Natural killer cell (primary cell): ENCODE results near the gene COL16A1. TPM values are rescaled to one million over a fixed set of nuclear protein-coding genes. Genes with fewer than 3 reads are reported as not detected.

ENCODE experiments used
- ATAC-seq, 3 donors: fragments of 150-1000 bp in 2 of 3; fragments of 200-7000 bp in 1 of 3; cut with Tn5 transposase; 1 replicate in 1 of 3; 2 replicates in 2 of 3; pipeline ENCODE4 v1.10.0; 2021; ENCODE audit warnings: mild to moderate bottlenecking in 2 of 3, moderate library complexity in 2 of 3
- DNase-seq, 2 donors: peaks; one replicate each; pipeline versions ENCODE4 v3.0.0 to v3.0.0-alpha.2; 2013 to 2021; ENCODE audit warnings: mixed read lengths in 1 of 2
- H3K27ac ChIP-seq: one replicate; pipeline ENCODE4 v1.5.1; 2013; ENCODE audit warnings: mild to moderate bottlenecking, low read length
- H3K27me3 ChIP-seq: one replicate; pipeline ENCODE4 v1.6.1; 2013; ENCODE audit warnings: low read length; ENCODE audit not compliant: control insufficient read depth, insufficient read depth
- H3K36me3 ChIP-seq: one replicate; pipeline ENCODE4 v1.6.1; 2013; ENCODE audit warnings: low read length; ENCODE audit not compliant: control insufficient read depth, insufficient read depth
- H3K4me1 ChIP-seq: one replicate; pipeline ENCODE4 v1.6.1; 2013; ENCODE audit warnings: low read length; ENCODE audit not compliant: control insufficient read depth, insufficient read depth
- H3K4me3 ChIP-seq: one replicate; pipeline ENCODE4 v1.5.1; 2013; ENCODE audit warnings: low read length
- H3K9me3 ChIP-seq: one replicate; pipeline ENCODE4 v1.6.1; 2013; ENCODE audit warnings: low read length; ENCODE audit not compliant: control insufficient read depth, insufficient read depth
- H3K27ac Mint-ChIP-seq, 2 donors: one replicate each; pipeline ENCODE4 v1.8.0; 2022; ENCODE audit warnings: mild to moderate bottlenecking in 2 of 2, mixed read lengths in 2 of 2, moderate library complexity in 1 of 2
- H3K27me3 Mint-ChIP-seq, 2 donors: one replicate each; pipeline ENCODE4 v1.8.0; 2022; ENCODE audit warnings: low read depth in 2 of 2, mixed read lengths in 2 of 2
- H3K36me3 Mint-ChIP-seq: one replicate; pipeline ENCODE4 v1.8.0; 2022; ENCODE audit warnings: mixed read lengths
- H3K4me1 Mint-ChIP-seq, 2 donors: one replicate each; pipeline ENCODE4 v1.8.0; 2022; ENCODE audit warnings: mixed read lengths in 2 of 2
- H3K4me3 Mint-ChIP-seq: one replicate; pipeline ENCODE4 v1.8.0; 2022; ENCODE audit warnings: mild to moderate bottlenecking, moderate library complexity, mixed read lengths
- H3K9me3 Mint-ChIP-seq, 2 donors: one replicate each; pipeline ENCODE4 v1.8.0; 2022; ENCODE audit warnings: mixed read lengths in 2 of 2
- WGBS: methylation state at CpG from one replicate; pipeline ENCODE4 v1.1.7; 2013; ENCODE audit warnings: missing lambda C conversion rate; ENCODE audit not compliant: insufficient coverage; 5-methylcytosine and 5-hydroxymethylcytosine counted together
- intact Hi-C: fragments of 100-400 bp; cut with micrococcal nuclease; formaldehyde crosslinking; loops from one replicate; pipeline ENCODE4 v1.14.2; 2022
- total RNA-seq, 4 donors: library from RNA; stranded (reverse); fragments of 120-200 nt in 1 of 4; gene quantifications; one replicate each; pipeline versions ENCODE4 v1.2.3 to v1.2.4, GENCODE V29; 2013 to 2022
- TF ChIP-seq, protein P1 (sequence below): fragments of 200-600 bp; IDR thresholded peaks from one replicate; pipeline ENCODE4 v1.8.0; 2022; ENCODE audit warnings: antibody characterized with exemption

COL16A1 gene
- total RNA-seq, 3 donors from 2014 or later (not counting 1 experiment from before 2014, with no cell fraction given): 0.14 TPM; not detected in 2

DNA sequence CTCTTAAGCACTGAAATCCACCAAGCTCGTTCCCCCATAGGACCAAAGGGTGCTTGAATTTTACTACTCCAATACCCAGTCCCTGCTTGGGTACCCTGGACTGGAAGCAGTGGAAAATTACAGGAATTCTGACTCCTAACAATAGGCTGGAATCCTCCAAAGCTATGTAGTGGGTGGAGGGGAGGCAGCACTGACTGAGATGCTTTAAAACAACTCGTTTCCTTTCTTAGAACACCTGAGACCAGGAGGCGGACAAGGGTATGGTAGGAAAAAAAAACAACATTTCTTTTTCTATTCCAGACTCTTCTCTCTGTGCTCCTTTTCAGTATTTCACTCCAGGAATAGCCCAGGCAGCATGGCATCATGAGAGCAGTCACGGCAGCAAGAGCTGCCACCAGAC lies 61.5 kb downstream of the COL16A1 start:
- no peak for ATAC-seq
- DNase-seq: no peak
- Mint-ChIP-seq H3K36me3 (no peaks in the 10 kb centered on the region), H3K4me1 (peaks cover 41 to 55% of the 10 kb centered on the region in 2 donors), H3K27me3 (no peaks in the 10 kb centered on the region), H3K9me3 (no peaks in the 10 kb centered on the region), H3K4me3 (no peak overlapping the region), H3K27ac (no peak overlapping the region)
- no peaks in the 10 kb centered on the region for H3K9me3 ChIP-seq
- no peak overlapping the region for H3K4me3 ChIP-seq
- peaks cover 2% of the 10 kb centered on the region for H3K36me3 ChIP-seq
- TF ChIP-seq, protein P1, sequence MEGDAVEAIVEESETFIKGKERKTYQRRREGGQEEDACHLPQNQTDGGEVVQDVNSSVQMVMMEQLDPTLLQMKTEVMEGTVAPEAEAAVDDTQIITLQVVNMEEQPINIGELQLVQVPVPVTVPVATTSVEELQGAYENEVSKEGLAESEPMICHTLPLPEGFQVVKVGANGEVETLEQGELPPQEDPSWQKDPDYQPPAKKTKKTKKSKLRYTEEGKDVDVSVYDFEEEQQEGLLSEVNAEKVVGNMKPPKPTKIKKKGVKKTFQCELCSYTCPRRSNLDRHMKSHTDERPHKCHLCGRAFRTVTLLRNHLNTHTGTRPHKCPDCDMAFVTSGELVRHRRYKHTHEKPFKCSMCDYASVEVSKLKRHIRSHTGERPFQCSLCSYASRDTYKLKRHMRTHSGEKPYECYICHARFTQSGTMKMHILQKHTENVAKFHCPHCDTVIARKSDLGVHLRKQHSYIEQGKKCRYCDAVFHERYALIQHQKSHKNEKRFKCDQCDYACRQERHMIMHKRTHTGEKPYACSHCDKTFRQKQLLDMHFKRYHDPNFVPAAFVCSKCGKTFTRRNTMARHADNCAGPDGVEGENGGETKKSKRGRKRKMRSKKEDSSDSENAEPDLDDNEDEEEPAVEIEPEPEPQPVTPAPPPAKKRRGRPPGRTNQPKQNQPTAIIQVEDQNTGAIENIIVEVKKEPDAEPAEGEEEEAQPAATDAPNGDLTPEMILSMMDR: no peak
- H3K27me3 ChIP-seq: no peaks in the 10 kb centered on the region
- no peak overlapping the region for H3K27ac ChIP-seq
- intact Hi-C loops: no loop called here
- peaks cover 27% of the 10 kb centered on the region for H3K4me1 ChIP-seq
- 97% methylated on average over 2 of the region's 4 CpGs for WGBS

DNA sequence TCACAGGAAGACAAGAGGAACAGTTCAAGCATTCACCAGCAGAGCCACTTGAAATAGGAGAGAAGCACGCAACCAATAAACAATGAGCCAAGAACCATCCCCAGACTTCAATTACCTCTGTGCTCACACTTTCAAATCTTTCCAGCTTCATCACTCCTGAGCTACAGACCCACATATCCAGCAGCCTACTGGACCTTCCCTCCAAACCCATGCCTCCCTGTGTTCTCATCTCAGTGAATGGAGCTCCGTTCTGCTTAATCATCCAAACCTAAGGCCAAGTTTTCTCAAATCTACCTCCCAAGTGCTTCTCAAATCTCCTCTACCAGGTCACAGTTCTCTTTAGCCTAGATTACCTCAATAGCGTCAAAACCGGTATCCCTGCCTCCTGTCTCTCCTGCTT lies 62.9 kb downstream of the COL16A1 start:
- no peaks in the 10 kb centered on the region for H3K9me3 Mint-ChIP-seq
- H3K4me1 Mint-ChIP-seq: peaks cover 50 to 56% of the 10 kb centered on the region in 2 donors
- Histone ChIP-seq H3K4me1 (peaks cover 25% of the 10 kb centered on the region), H3K4me3 (no peak overlapping the region), H3K27me3 (no peaks in the 10 kb centered on the region), H3K36me3 (peaks cover 2% of the 10 kb centered on the region), H3K27ac (no peak overlapping the region), H3K9me3 (no peaks in the 10 kb centered on the region)
- TF ChIP-seq, protein P1: no peak
- ATAC-seq: no peak
- H3K4me3 Mint-ChIP-seq: no peak overlapping the region
- over 99% methylated on average over 4 of the region's 4 CpGs for WGBS
- H3K27ac Mint-ChIP-seq: no peak overlapping the region
- no peaks in the 10 kb centered on the region for H3K27me3 Mint-ChIP-seq
- intact Hi-C loops: no loop called here
- no peaks in the 10 kb centered on the region for H3K36me3 Mint-ChIP-seq
- DNase-seq: no peak

DNA sequence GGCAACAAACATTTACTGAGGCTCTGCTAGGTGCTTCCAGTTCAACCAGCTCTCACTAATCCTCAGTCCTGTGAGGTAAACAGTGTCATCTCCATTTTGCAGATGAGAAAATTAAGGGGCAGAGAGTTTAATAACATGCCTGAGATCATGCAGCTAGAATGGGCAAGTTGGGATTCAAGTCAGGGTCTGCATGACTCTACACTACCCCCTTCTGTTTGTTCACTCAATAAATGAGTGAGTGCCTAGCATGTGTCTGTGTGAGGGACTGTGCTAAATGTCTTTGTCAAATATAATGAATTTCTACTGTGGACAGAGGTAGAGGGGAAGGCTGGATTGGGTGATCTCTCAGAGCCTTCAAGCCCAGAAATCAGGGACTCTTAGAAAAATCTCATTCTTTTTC lies 63.6 kb downstream of the COL16A1 start:
- no peaks in the 10 kb centered on the region for H3K9me3 Mint-ChIP-seq
- Histone ChIP-seq H3K27ac (no peak overlapping the region), H3K36me3 (peaks cover 4% of the 10 kb centered on the region), H3K27me3 (no peaks in the 10 kb centered on the region), H3K9me3 (no peaks in the 10 kb centered on the region), H3K4me3 (no peak overlapping the region), H3K4me1 (peaks cover 17% of the 10 kb centered on the region)
- no peak for DNase-seq
- TF ChIP-seq, protein P1: no peak
- intact Hi-C loops: no loop called here
- H3K27me3 Mint-ChIP-seq: no peaks in the 10 kb centered on the region
- H3K4me1 Mint-ChIP-seq: peaks cover 46 to 53% of the 10 kb centered on the region in 2 donors
- H3K4me3 Mint-ChIP-seq: no peak overlapping the region
- no peak for ATAC-seq
- no peaks in the 10 kb centered on the region for H3K36me3 Mint-ChIP-seq
- no peak overlapping the region for H3K27ac Mint-ChIP-seq

DNA sequence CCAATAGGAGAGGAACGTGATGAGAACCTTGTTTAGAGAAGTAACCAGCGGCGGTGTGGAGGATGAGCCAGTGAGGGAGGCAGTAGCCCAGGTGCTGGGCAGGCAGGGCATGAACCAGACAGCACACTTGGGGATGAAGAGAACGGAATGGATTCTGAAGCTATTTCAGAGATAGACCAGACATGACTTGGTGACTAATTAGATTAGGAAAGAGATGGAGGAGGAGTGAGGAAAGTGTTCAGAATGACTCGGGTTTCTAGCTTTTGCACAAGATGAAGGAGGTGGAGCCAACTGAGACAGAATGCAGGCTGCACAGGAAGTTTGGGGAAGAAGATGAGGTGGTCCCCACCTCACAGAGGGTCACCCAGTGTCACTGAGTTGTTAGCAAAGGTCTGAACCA lies 64.3 kb downstream of the COL16A1 start:
- WGBS: 76% methylated on average over 4 of the region's 5 CpGs
- Histone ChIP-seq H3K36me3 (peaks cover 10% of the 10 kb centered on the region), H3K27me3 (no peaks in the 10 kb centered on the region)

More for the DNA sequence above, 64.3 kb downstream of the COL16A1 start:
- no peaks in the 10 kb centered on the region for H3K9me3 ChIP-seq
- H3K4me3 ChIP-seq: no peak overlapping the region
- Mint-ChIP-seq H3K9me3 (no peaks in the 10 kb centered on the region), H3K27ac (no peak overlapping the region), H3K4me3 (no peak overlapping the region), H3K4me1 (peaks cover 40 to 47% of the 10 kb centered on the region in 2 donors), H3K36me3 (no peaks in the 10 kb centered on the region), H3K27me3 (no peaks in the 10 kb centered on the region)
- peaks cover 15% of the 10 kb centered on the region for H3K4me1 ChIP-seq
- DNase-seq (no peak), ATAC-seq (no peak)
- no peak overlapping the region for H3K27ac ChIP-seq
- intact Hi-C loops: no loop called here
- TF ChIP-seq, protein P1: no peak
